HL-60 (cell line): Measurements from ENCODE around the gene IL12RB1.

Source experiments
- GABPA ChIP-seq: IDR thresholded peaks from 2 replicates; pipeline ENCODE4 v1.6.1; 2012; ENCODE audit warnings: low read depth
- POLR2AphosphoS5 ChIP-seq: IDR thresholded peaks from 2 replicates; pipeline ENCODE4 v1.6.1; 2012; ENCODE audit warnings: low read depth
- TF ChIP-seq, protein P1 (sequence below): IDR thresholded peaks from one replicate; pipeline ENCODE4 v1.5.1; 2011; ENCODE audit warnings: low read length, control low read depth, inconsistent platforms; ENCODE audit not compliant: insufficient read depth
- TF ChIP-seq, protein P2 (sequence below): IDR thresholded peaks from 2 replicates; pipeline ENCODE4 v1.6.1; 2012; ENCODE audit warnings: low read depth; ENCODE audit not compliant: insufficient replicate concordance

DNA sequence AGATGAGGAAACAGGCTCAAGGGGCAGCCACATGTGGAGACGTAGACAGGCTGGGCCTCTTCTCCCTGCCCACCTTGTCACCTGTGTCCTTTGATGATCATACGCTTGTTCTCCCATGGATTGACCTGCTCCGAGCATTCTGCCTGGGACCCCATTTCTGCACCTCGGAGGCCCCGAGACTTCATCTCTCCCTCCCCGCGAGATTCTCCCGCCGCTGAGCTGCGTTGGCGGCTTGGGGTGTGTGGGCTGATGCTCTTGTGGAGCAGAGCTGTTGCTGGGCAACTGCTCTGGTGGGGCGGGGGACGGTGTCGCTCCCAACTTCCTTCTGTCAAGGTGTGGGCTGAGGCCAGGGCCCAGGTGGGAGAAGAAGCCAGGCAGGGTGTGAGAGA lies 33.0 kb upstream of the IL12RB1 start:
- TF ChIP-seq, protein P1, sequence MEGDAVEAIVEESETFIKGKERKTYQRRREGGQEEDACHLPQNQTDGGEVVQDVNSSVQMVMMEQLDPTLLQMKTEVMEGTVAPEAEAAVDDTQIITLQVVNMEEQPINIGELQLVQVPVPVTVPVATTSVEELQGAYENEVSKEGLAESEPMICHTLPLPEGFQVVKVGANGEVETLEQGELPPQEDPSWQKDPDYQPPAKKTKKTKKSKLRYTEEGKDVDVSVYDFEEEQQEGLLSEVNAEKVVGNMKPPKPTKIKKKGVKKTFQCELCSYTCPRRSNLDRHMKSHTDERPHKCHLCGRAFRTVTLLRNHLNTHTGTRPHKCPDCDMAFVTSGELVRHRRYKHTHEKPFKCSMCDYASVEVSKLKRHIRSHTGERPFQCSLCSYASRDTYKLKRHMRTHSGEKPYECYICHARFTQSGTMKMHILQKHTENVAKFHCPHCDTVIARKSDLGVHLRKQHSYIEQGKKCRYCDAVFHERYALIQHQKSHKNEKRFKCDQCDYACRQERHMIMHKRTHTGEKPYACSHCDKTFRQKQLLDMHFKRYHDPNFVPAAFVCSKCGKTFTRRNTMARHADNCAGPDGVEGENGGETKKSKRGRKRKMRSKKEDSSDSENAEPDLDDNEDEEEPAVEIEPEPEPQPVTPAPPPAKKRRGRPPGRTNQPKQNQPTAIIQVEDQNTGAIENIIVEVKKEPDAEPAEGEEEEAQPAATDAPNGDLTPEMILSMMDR, result no peak
- TF ChIP-seq POLR2AphosphoS5, result no peak
- TF ChIP-seq, protein P2, sequence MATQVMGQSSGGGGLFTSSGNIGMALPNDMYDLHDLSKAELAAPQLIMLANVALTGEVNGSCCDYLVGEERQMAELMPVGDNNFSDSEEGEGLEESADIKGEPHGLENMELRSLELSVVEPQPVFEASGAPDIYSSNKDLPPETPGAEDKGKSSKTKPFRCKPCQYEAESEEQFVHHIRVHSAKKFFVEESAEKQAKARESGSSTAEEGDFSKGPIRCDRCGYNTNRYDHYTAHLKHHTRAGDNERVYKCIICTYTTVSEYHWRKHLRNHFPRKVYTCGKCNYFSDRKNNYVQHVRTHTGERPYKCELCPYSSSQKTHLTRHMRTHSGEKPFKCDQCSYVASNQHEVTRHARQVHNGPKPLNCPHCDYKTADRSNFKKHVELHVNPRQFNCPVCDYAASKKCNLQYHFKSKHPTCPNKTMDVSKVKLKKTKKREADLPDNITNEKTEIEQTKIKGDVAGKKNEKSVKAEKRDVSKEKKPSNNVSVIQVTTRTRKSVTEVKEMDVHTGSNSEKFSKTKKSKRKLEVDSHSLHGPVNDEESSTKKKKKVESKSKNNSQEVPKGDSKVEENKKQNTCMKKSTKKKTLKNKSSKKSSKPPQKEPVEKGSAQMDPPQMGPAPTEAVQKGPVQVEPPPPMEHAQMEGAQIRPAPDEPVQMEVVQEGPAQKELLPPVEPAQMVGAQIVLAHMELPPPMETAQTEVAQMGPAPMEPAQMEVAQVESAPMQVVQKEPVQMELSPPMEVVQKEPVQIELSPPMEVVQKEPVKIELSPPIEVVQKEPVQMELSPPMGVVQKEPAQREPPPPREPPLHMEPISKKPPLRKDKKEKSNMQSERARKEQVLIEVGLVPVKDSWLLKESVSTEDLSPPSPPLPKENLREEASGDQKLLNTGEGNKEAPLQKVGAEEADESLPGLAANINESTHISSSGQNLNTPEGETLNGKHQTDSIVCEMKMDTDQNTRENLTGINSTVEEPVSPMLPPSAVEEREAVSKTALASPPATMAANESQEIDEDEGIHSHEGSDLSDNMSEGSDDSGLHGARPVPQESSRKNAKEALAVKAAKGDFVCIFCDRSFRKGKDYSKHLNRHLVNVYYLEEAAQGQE, result no peak
- TF ChIP-seq GABPA, result no peak
